Neuronal stem cell (in vitro differentiated cells): Measurements from ENCODE around the gene PGLYRP1.

Source experiments
- DNase-seq: peaks from one replicate; pipeline ENCODE4 v3.0.0-alpha.2; 2013; ENCODE audit warnings: low spot score
- H2AFZ ChIP-seq: one replicate; pipeline ENCODE4 v1.6.1; 2013; ENCODE audit warnings: mild to moderate bottlenecking, low read length, inconsistent platforms
- H2AK5ac ChIP-seq: 2 replicates; pipeline ENCODE4 v1.6.1; 2013; ENCODE audit warnings: low read depth, mild to moderate bottlenecking, inconsistent platforms, low read length, moderate library complexity, mixed read lengths
- H2BK120ac ChIP-seq: 2 replicates; pipeline ENCODE4 v1.6.1; 2013; ENCODE audit warnings: low read depth, mild to moderate bottlenecking, inconsistent platforms, low read length, moderate library complexity, mixed read lengths
- H2BK12ac ChIP-seq: one replicate; pipeline ENCODE4 v1.6.1; 2013; ENCODE audit warnings: low read length, inconsistent platforms
- H2BK15ac ChIP-seq: 2 replicates; pipeline ENCODE4 v1.6.1; 2013; ENCODE audit warnings: mild to moderate bottlenecking, low read length, inconsistent platforms, mixed read lengths
- H2BK5ac ChIP-seq: one replicate; pipeline ENCODE4 v1.6.1; 2013; ENCODE audit warnings: inconsistent platforms, mild to moderate bottlenecking, low read length, moderate library complexity
- H3K14ac ChIP-seq: one replicate; pipeline ENCODE4 v1.6.1; 2013; ENCODE audit warnings: low read length, inconsistent platforms
- H3K18ac ChIP-seq: 2 replicates; pipeline ENCODE4 v1.6.1; 2013; ENCODE audit warnings: low read length, inconsistent platforms
- H3K23ac ChIP-seq: 2 replicates; pipeline ENCODE4 v1.6.1; 2013; ENCODE audit warnings: low read depth, mild to moderate bottlenecking, mixed read lengths, low read length, inconsistent platforms; ENCODE audit not compliant: poor library complexity
- H3K27ac ChIP-seq: replicated peaks from 3 replicates; pipeline ENCODE4 v1.5.1; 2013; ENCODE audit warnings: low read length, inconsistent platforms
- H3K27me3 ChIP-seq, 3 experiments: 2 replicates each; pipeline ENCODE4 v1.6.1; 2013; ENCODE audit warnings: low read length in 3 of 3, mild to moderate bottlenecking in 2 of 3, inconsistent platforms in 1 of 3, low read depth in 1 of 3, mixed read lengths in 1 of 3, moderate library complexity in 1 of 3; ENCODE audit not compliant: control insufficient read depth in 3 of 3, insufficient read depth in 3 of 3
- H3K36me3 ChIP-seq, 2 donors: replicated peaks in 1 of 2; 2 replicates each; pipeline ENCODE4 v1.6.1; 2013; ENCODE audit warnings: low read length in 2 of 2; ENCODE audit not compliant: control insufficient read depth in 2 of 2, insufficient read depth in 2 of 2
- H3K4ac ChIP-seq: 2 replicates; pipeline ENCODE4 v1.6.1; 2013; ENCODE audit warnings: inconsistent platforms, mild to moderate bottlenecking, low read length, moderate library complexity
- H3K4me1 ChIP-seq, 2 donors: 1 replicate in 1 of 2; 2 replicates in 1 of 2; pipeline ENCODE4 v1.6.1; 2013; ENCODE audit warnings: low read length in 2 of 2, low read depth in 1 of 2; ENCODE audit not compliant: control insufficient read depth in 2 of 2, insufficient read depth in 1 of 2
- H3K4me2 ChIP-seq: one replicate; pipeline ENCODE4 v1.6.1; 2013; ENCODE audit warnings: mild to moderate bottlenecking, low read length, inconsistent platforms; ENCODE audit not compliant: insufficient read depth, poor library complexity, severe bottlenecking
- H3K4me3 ChIP-seq, 2 donors: 2 replicates each; pipeline ENCODE4 v1.5.1; 2013; ENCODE audit warnings: low read length in 2 of 2, mild to moderate bottlenecking in 2 of 2, inconsistent platforms in 1 of 2, moderate library complexity in 1 of 2
- H3K79me1 ChIP-seq: one replicate; pipeline ENCODE4 v1.6.1; 2013; ENCODE audit warnings: low read depth, mild to moderate bottlenecking, inconsistent platforms, low read length, moderate library complexity
- H3K9ac ChIP-seq: one replicate; pipeline ENCODE4 v1.6.1; 2013; ENCODE audit warnings: mild to moderate bottlenecking, low read depth, low read length, inconsistent platforms; ENCODE audit not compliant: poor library complexity
- H3K9me3 ChIP-seq, 2 donors: replicated peaks in 1 of 2; 2 replicates each; pipeline versions ENCODE3 to v1.6.1; 2013; ENCODE audit warnings: low read length in 2 of 2, mild to moderate bottlenecking in 2 of 2, inconsistent platforms in 1 of 2, low read depth in 1 of 2, mixed read lengths in 1 of 2, moderate library complexity in 1 of 2; ENCODE audit not compliant: control insufficient read depth in 2 of 2, insufficient read depth in 1 of 2
- H4K8ac ChIP-seq: one replicate; pipeline ENCODE4 v1.6.1; 2013; ENCODE audit warnings: low read depth, mild to moderate bottlenecking, inconsistent platforms, low read length, moderate library complexity
- H4K91ac ChIP-seq: one replicate; pipeline ENCODE4 v1.6.1; 2013; ENCODE audit warnings: low read length, low read depth, mild to moderate bottlenecking, inconsistent platforms; ENCODE audit not compliant: poor library complexity
- WGBS, 2 donors: extraction: QIAGEN DNeasy Blood & Tissue Kit; methylation state at CpG; one replicate each; pipeline ENCODE4 v1.1.7; 2013; ENCODE audit warnings: missing lambda C conversion rate in 2 of 2, mixed read lengths in 1 of 2; ENCODE audit not compliant: insufficient read length in 2 of 2, insufficient replicate concordance in 1 of 2; ENCODE audit errors: extremely low coverage in 2 of 2; 5-methylcytosine and 5-hydroxymethylcytosine counted together

The PGLYRP1 gene

GRCh38 chr19:46025835-46026234 is 3.0 kb upstream of the PGLYRP1 start:
- H3K27ac ChIP-seq, result no peak overlapping the region
- no peak overlapping the region for H3K4me3 ChIP-seq
- H3K79me1 ChIP-seq, result peaks cover 2% of the 10 kb centered on the region
- no peak overlapping the region for H3K23ac ChIP-seq
- no peak for DNase-seq
- H2BK12ac ChIP-seq, result no peak overlapping the region
- no peaks in the 10 kb centered on the region for H3K27me3 ChIP-seq
- H3K36me3 ChIP-seq, result peaks cover 3 to 7% of the 10 kb centered on the region in 2 donors
- H3K4me2 ChIP-seq, result no peak overlapping the region
- no peak overlapping the region for H4K8ac ChIP-seq
- H2AFZ ChIP-seq, result no peak overlapping the region
- no peak overlapping the region for H2BK120ac ChIP-seq
- H3K9me3 ChIP-seq, result peaks cover 0 to 5% of the 10 kb centered on the region in 2 donors
- H2BK15ac ChIP-seq, result no peak overlapping the region
- WGBS, 2 donors, result no CpG with 5 or more reads among the region's 3 CpGs
- H3K4ac ChIP-seq, result no peak overlapping the region
- H3K4me1 ChIP-seq, result peaks cover 6 to 10% of the 10 kb centered on the region in 2 donors
- H4K91ac ChIP-seq, result no peak overlapping the region
- no peak overlapping the region for H2AK5ac ChIP-seq
- H3K14ac ChIP-seq, result no peak overlapping the region
- H2BK5ac ChIP-seq, result no peak overlapping the region
- no peak overlapping the region for H3K9ac ChIP-seq
- no peak overlapping the region for H3K18ac ChIP-seq

GRCh38 chr19:46023311-46023779 is 492 bp upstream of the PGLYRP1 start:
- H2AK5ac ChIP-seq, result no peak overlapping the region
- no peak overlapping the region for H2BK5ac ChIP-seq
- H3K4me2 ChIP-seq, result no peak overlapping the region
- H3K79me1 ChIP-seq, result peaks cover 2% of the 10 kb centered on the region
- no peak overlapping the region for H3K4me3 ChIP-seq
- DNase-seq, result no peak
- no peak overlapping the region for H4K8ac ChIP-seq
- H3K27ac ChIP-seq, result no peak overlapping the region
- no peak overlapping the region for H2AFZ ChIP-seq
- H3K4me1 ChIP-seq, result peaks cover 0 to 5% of the 10 kb centered on the region in 2 donors
- no peak overlapping the region for H2BK15ac ChIP-seq
- no peak overlapping the region for H3K9ac ChIP-seq
- peaks cover 0 to 5% of the 10 kb centered on the region in 2 donors for H3K9me3 ChIP-seq
- H4K91ac ChIP-seq, result no peak overlapping the region
- H3K14ac ChIP-seq, result no peak overlapping the region
- peak overlapping the region; percentile 95 for H3K18ac ChIP-seq
- H3K27me3 ChIP-seq, result no peaks in the 10 kb centered on the region
- peaks cover 6 to 10% of the 10 kb centered on the region in 2 donors for H3K36me3 ChIP-seq
- H2BK12ac ChIP-seq, result no peak overlapping the region
- H3K4ac ChIP-seq, result no peak overlapping the region
- H2BK120ac ChIP-seq, result no peak overlapping the region
- no peak overlapping the region for H3K23ac ChIP-seq
- WGBS, 2 donors, result no CpG with 5 or more reads among the region's 11 CpGs

GRCh38 chr19:46022061-46022430 is 807 bp downstream of the PGLYRP1 start:
- WGBS, 2 donors, result no CpG with 5 or more reads among the region's 12 CpGs
- peak overlapping the region; percentile 5 for H3K18ac ChIP-seq

DNA sequence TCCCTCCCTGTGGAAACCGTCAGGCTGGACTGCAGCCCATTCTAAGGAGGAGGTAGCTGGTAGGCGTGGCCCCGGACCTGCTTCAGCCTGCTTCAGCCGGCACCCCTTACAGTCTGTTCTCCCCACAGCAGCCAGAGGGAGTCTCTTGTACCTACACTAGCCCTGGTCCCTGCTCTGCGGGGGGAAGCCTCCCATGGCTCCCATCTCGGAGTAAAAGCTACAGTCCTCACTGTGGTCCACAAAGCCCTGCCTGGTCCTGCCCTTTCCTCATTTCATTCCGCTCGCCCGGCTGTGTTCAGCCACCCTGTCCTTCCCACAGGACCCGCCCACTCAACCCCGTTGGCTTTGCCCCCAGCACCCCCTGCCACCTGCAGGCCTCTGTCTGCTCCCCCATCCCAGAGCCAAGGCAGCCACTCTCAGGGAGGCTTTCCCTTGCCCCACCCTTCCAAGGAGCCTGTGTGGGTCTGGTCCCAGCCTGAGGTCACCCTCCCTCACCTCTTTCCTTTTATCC is 1.3 kb downstream of the PGLYRP1 start:
- Histone ChIP-seq H3K4ac (no peak overlapping the region), H3K18ac (peak overlapping the region; percentile 5), H2BK120ac (no peak overlapping the region), H4K8ac (no peak overlapping the region), H3K23ac (no peak overlapping the region), H4K91ac (no peak overlapping the region), H2AFZ (no peak overlapping the region), H3K9ac (no peak overlapping the region), H3K4me3 (no peak overlapping the region), H3K27me3 (peaks cover 0 to under 1% (median 0%) of the 10 kb centered on the region in 3 experiments), H2BK15ac (no peak overlapping the region), H3K4me1 (peaks cover under 1 to 5% of the 10 kb centered on the region in 2 donors), H2BK5ac (no peak overlapping the region), H3K36me3 (peaks cover 8 to 17% of the 10 kb centered on the region in 2 donors), H3K79me1 (peaks cover 2% of the 10 kb centered on the region), H2AK5ac (peak overlapping the region; percentile 15), H3K14ac (no peak overlapping the region), H3K27ac (no peak overlapping the region), H2BK12ac (no peak overlapping the region), H3K4me2 (no peak overlapping the region), H3K9me3 (peaks cover 0 to 5% of the 10 kb centered on the region in 2 donors)
- WGBS, 2 donors, result no CpG with 5 or more reads among the region's 11 CpGs
- no peak for DNase-seq

More at GRCh38 chr19:46022061-46022430, 807 bp downstream of the PGLYRP1 start:
- Histone ChIP-seq H2BK15ac (no peak overlapping the region), H2BK5ac (peak overlapping the region; percentile 3), H3K9ac (no peak overlapping the region), H3K4me3 (no peak overlapping the region), H2AK5ac (peak overlapping the region; percentile 15), H3K4me2 (no peak overlapping the region), H3K27ac (no peak overlapping the region), H4K91ac (peak overlapping the region; percentile 5), H3K23ac (no peak overlapping the region), H2BK12ac (no peak overlapping the region), H3K14ac (no peak overlapping the region), H2AFZ (no peak overlapping the region), H4K8ac (no peak overlapping the region), H2BK120ac (no peak overlapping the region), H3K36me3 (peaks cover 8 to 19% of the 10 kb centered on the region in 2 donors), H3K27me3 (no peaks in the 10 kb centered on the region), H3K79me1 (peaks cover 2% of the 10 kb centered on the region), H3K9me3 (peaks cover 0 to 5% of the 10 kb centered on the region in 2 donors), H3K4ac (no peak overlapping the region), H3K4me1 (peaks cover 0 to 5% of the 10 kb centered on the region in 2 donors)
- DNase-seq, result no peak
